ENCODE measurements around the gene TMEM63B.
"Not testable (repeated sequence)": the region's sequence is repeated elsewhere in the genome, so short reads cannot be mapped to it uniquely, and the experiment has no call there.

TMEM63B gene

GRCh38 chr6:44144536-44144935, 17.2 kb downstream of the TMEM63B start:
- H3K36me3 ChIP-seq (ENCODE audit: control insufficient read depth in 1 of 2, insufficient read depth in 2 of 2, low read length in 2 of 2) = peaks cover 50 to 59% of the 10 kb centered on the region in 2 donors
- H3K4me3 ChIP-seq (ENCODE audit: low read depth in 1 of 2, low read length in 2 of 2); H3K27me3 ChIP-seq (ENCODE audit: control insufficient read depth in 1 of 2, insufficient read depth in 2 of 2, low read length in 2 of 2); H3K27ac ChIP-seq (ENCODE audit: low read depth, low read length); H3K9ac ChIP-seq (ENCODE audit: low read depth in 1 of 2, low read length in 2 of 2); H3K4me1 ChIP-seq (ENCODE audit: control insufficient read depth in 1 of 2, insufficient read depth in 2 of 2, low read length in 2 of 2); H3K9me3 ChIP-seq (ENCODE audit: control insufficient read depth in 1 of 2, low read length in 2 of 2): not testable (repeated sequence)

DNA sequence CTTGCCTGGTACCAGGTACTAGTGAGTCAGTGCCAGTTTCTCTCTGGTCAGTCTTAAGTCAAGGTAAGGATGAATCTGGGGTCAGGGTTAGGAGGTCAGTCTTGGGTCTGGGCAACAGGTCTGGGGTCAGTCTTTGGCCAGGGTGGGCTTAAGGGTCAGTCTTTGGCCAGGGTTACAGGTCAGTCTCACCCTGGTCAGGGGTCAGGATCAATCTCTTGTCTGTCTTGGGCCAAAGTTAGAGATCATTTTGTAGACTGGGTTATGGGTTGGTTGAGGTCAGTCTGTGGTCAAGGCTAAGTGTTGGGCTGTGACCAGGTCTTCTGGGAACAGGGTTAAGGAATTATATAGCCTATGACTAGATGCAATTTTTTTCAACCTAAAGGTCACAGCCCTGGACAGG, 18.5 kb downstream of the TMEM63B start:
- Histone ChIP-seq H3K27me3 (ENCODE audit: control insufficient read depth in 1 of 2, insufficient read depth in 2 of 2, low read length in 2 of 2) (no peaks in the 10 kb centered on the region), H3K36me3 (ENCODE audit: control insufficient read depth in 1 of 2, insufficient read depth in 2 of 2, low read length in 2 of 2) (peaks cover 42 to 53% of the 10 kb centered on the region in 2 donors), H3K4me3 (ENCODE audit: low read depth in 1 of 2, low read length in 2 of 2) (no peak overlapping the region)

GRCh38 chr6:44146685-44147084, 19.3 kb downstream of the TMEM63B start:
- Histone ChIP-seq H3K36me3 (ENCODE audit: control insufficient read depth in 1 of 2, insufficient read depth in 2 of 2, low read length in 2 of 2) (peaks cover 38 to 46% of the 10 kb centered on the region in 2 donors), H3K9ac (ENCODE audit: low read depth in 1 of 2, low read length in 2 of 2) (no peak overlapping the region), H3K9me3 (ENCODE audit: control insufficient read depth in 1 of 2, low read length in 2 of 2) (no peaks in the 10 kb centered on the region), H3K27ac (ENCODE audit: low read depth, low read length) (no peak overlapping the region), H3K4me1 (ENCODE audit: control insufficient read depth in 1 of 2, insufficient read depth in 2 of 2, low read length in 2 of 2) (peaks cover 0 to 2% of the 10 kb centered on the region in 2 donors), H3K4me3 (ENCODE audit: low read depth in 1 of 2, low read length in 2 of 2) (no peak overlapping the region), H3K27me3 (ENCODE audit: control insufficient read depth in 1 of 2, insufficient read depth in 2 of 2, low read length in 2 of 2) (no peaks in the 10 kb centered on the region)

More for the DNA sequence above, 18.5 kb downstream of the TMEM63B start:
- Histone ChIP-seq H3K9ac (ENCODE audit: low read depth in 1 of 2, low read length in 2 of 2) (no peak overlapping the region), H3K9me3 (ENCODE audit: control insufficient read depth in 1 of 2, low read length in 2 of 2) (no peaks in the 10 kb centered on the region), H3K27ac (ENCODE audit: low read depth, low read length) (no peak overlapping the region), H3K4me1 (ENCODE audit: control insufficient read depth in 1 of 2, insufficient read depth in 2 of 2, low read length in 2 of 2) (no peaks in the 10 kb centered on the region)

- Histone ChIP-seq H3K4me3 (ENCODE audit: low read depth in 1 of 2, low read length in 2 of 2) (no peak overlapping the region), H3K36me3 (ENCODE audit: control insufficient read depth in 1 of 2, insufficient read depth in 2 of 2, low read length in 2 of 2) (peaks cover 38 to 44% of the 10 kb centered on the region in 2 donors), H3K9me3 (ENCODE audit: control insufficient read depth in 1 of 2, low read length in 2 of 2) (no peaks in the 10 kb centered on the region), H3K27me3 (ENCODE audit: control insufficient read depth in 1 of 2, insufficient read depth in 2 of 2, low read length in 2 of 2) (no peaks in the 10 kb centered on the region), H3K27ac (ENCODE audit: low read depth, low read length) (no peak overlapping the region), H3K4me1 (ENCODE audit: control insufficient read depth in 1 of 2, insufficient read depth in 2 of 2, low read length in 2 of 2) (peaks cover 0 to 5% of the 10 kb centered on the region in 2 donors), H3K9ac (ENCODE audit: low read depth in 1 of 2, low read length in 2 of 2) (no peak overlapping the region)
Observed at GRCh38 chr6:44147256-44147655, 19.9 kb downstream of the TMEM63B start.

DNA sequence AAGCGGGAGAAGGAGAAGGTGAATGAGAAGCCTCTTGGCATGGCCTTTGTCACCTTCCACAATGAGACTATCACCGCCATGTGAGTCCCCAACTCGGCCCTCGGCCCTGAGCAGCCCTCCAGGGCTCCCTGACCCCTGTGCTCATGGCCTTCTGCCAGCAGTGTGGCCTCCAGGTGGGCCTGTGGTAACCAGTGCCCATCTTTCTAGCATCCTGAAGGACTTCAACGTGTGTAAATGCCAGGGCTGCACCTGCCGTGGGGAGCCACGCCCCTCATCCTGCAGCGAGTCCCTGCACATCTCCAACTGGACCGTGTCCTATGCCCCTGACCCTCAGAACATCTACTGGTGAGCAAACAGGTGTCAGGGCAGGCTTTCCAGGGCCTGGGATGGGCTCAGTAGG, 21.0 kb downstream of the TMEM63B start:
- H3K9ac ChIP-seq (ENCODE audit: low read depth in 1 of 2, low read length in 2 of 2) = no peak overlapping the region
- no peaks in the 10 kb centered on the region for H3K9me3 ChIP-seq (ENCODE audit: control insufficient read depth in 1 of 2, low read length in 2 of 2)
- no peak overlapping the region for H3K4me3 ChIP-seq (ENCODE audit: low read depth in 1 of 2, low read length in 2 of 2)
- peaks cover 37 to 50% of the 10 kb centered on the region in 2 donors for H3K36me3 ChIP-seq (ENCODE audit: control insufficient read depth in 1 of 2, insufficient read depth in 2 of 2, low read length in 2 of 2)
- no peak overlapping the region for H3K27ac ChIP-seq (ENCODE audit: low read depth, low read length)
- no peaks in the 10 kb centered on the region for H3K27me3 ChIP-seq (ENCODE audit: control insufficient read depth in 1 of 2, insufficient read depth in 2 of 2, low read length in 2 of 2)
- H3K4me1 ChIP-seq (ENCODE audit: control insufficient read depth in 1 of 2, insufficient read depth in 2 of 2, low read length in 2 of 2) = peaks cover 0 to 5% of the 10 kb centered on the region in 2 donors

GRCh38 chr6:44149369-44150012, 22.1 kb downstream of the TMEM63B start:
- Histone ChIP-seq H3K27me3 (ENCODE audit: control insufficient read depth in 1 of 2, insufficient read depth in 2 of 2, low read length in 2 of 2) (no peaks in the 10 kb centered on the region), H3K9ac (ENCODE audit: low read depth in 1 of 2, low read length in 2 of 2) (no peak overlapping the region), H3K36me3 (ENCODE audit: control insufficient read depth in 1 of 2, insufficient read depth in 2 of 2, low read length in 2 of 2) (peaks cover 27 to 46% of the 10 kb centered on the region in 2 donors), H3K9me3 (ENCODE audit: control insufficient read depth in 1 of 2, low read length in 2 of 2) (no peaks in the 10 kb centered on the region), H3K4me3 (ENCODE audit: low read depth in 1 of 2, low read length in 2 of 2) (no peak overlapping the region), H3K27ac (ENCODE audit: low read depth, low read length) (no peak overlapping the region), H3K4me1 (ENCODE audit: control insufficient read depth in 1 of 2, insufficient read depth in 2 of 2, low read length in 2 of 2) (peaks cover 0 to 5% of the 10 kb centered on the region in 2 donors)

GRCh38 chr6:44150317-44150917, 23.1 kb downstream of the TMEM63B start:
- H3K27ac ChIP-seq (ENCODE audit: low read depth, low read length) = no peak overlapping the region
- no peaks in the 10 kb centered on the region for H3K9me3 ChIP-seq (ENCODE audit: control insufficient read depth in 1 of 2, low read length in 2 of 2)
- H3K36me3 ChIP-seq (ENCODE audit: control insufficient read depth in 1 of 2, insufficient read depth in 2 of 2, low read length in 2 of 2) = peaks cover 27 to 46% of the 10 kb centered on the region in 2 donors
- no peak overlapping the region for H3K4me3 ChIP-seq (ENCODE audit: low read depth in 1 of 2, low read length in 2 of 2)
- H3K4me1 ChIP-seq (ENCODE audit: control insufficient read depth in 1 of 2, insufficient read depth in 2 of 2, low read length in 2 of 2) = peaks cover 0 to 5% of the 10 kb centered on the region in 2 donors
- no peaks in the 10 kb centered on the region for H3K27me3 ChIP-seq (ENCODE audit: control insufficient read depth in 1 of 2, insufficient read depth in 2 of 2, low read length in 2 of 2)
- no peak overlapping the region for H3K9ac ChIP-seq (ENCODE audit: low read depth in 1 of 2, low read length in 2 of 2)

GRCh38 chr6:44151348-44152108, 24.2 kb downstream of the TMEM63B start:
- Histone ChIP-seq H3K4me3 (ENCODE audit: low read depth in 1 of 2, low read length in 2 of 2) (peak overlapping the region in 1 of 2 donors; percentile 36), H3K36me3 (ENCODE audit: control insufficient read depth in 1 of 2, insufficient read depth in 2 of 2, low read length in 2 of 2) (peaks cover 27 to 46% of the 10 kb centered on the region in 2 donors), H3K27me3 (ENCODE audit: control insufficient read depth in 1 of 2, insufficient read depth in 2 of 2, low read length in 2 of 2) (no peaks in the 10 kb centered on the region), H3K9me3 (ENCODE audit: control insufficient read depth in 1 of 2, low read length in 2 of 2) (no peaks in the 10 kb centered on the region), H3K9ac (ENCODE audit: low read depth in 1 of 2, low read length in 2 of 2) (no peak overlapping the region), H3K4me1 (ENCODE audit: control insufficient read depth in 1 of 2, insufficient read depth in 2 of 2, low read length in 2 of 2) (peaks cover 5 to 11% of the 10 kb centered on the region in 2 donors), H3K27ac (ENCODE audit: low read depth, low read length) (no peak overlapping the region)

GRCh38 chr6:44152109-44152461, 24.7 kb downstream of the TMEM63B start:
- H3K27me3 ChIP-seq (ENCODE audit: control insufficient read depth in 1 of 2, insufficient read depth in 2 of 2, low read length in 2 of 2) = no peaks in the 10 kb centered on the region
- H3K4me1 ChIP-seq (ENCODE audit: control insufficient read depth in 1 of 2, insufficient read depth in 2 of 2, low read length in 2 of 2) = peaks cover 7 to 14% of the 10 kb centered on the region in 2 donors
- H3K9me3 ChIP-seq (ENCODE audit: control insufficient read depth in 1 of 2, low read length in 2 of 2) = no peaks in the 10 kb centered on the region
- H3K4me3 ChIP-seq (ENCODE audit: low read depth in 1 of 2, low read length in 2 of 2) = no peak overlapping the region
- H3K27ac ChIP-seq (ENCODE audit: low read depth, low read length) = no peak overlapping the region
- no peak overlapping the region for H3K9ac ChIP-seq (ENCODE audit: low read depth in 1 of 2, low read length in 2 of 2)
- H3K36me3 ChIP-seq (ENCODE audit: control insufficient read depth in 1 of 2, insufficient read depth in 2 of 2, low read length in 2 of 2) = peaks cover 27 to 41% of the 10 kb centered on the region in 2 donors

- Histone ChIP-seq H3K27me3 (ENCODE audit: control insufficient read depth in 1 of 2, insufficient read depth in 2 of 2, low read length in 2 of 2) (no peaks in the 10 kb centered on the region), H3K4me3 (ENCODE audit: low read depth in 1 of 2, low read length in 2 of 2) (no peak overlapping the region), H3K9me3 (ENCODE audit: control insufficient read depth in 1 of 2, low read length in 2 of 2) (no peaks in the 10 kb centered on the region), H3K4me1 (ENCODE audit: control insufficient read depth in 1 of 2, insufficient read depth in 2 of 2, low read length in 2 of 2) (peaks cover 7 to 14% of the 10 kb centered on the region in 2 donors), H3K27ac (ENCODE audit: low read depth, low read length) (no peak overlapping the region), H3K9ac (ENCODE audit: low read depth in 1 of 2, low read length in 2 of 2) (no peak overlapping the region), H3K36me3 (ENCODE audit: control insufficient read depth in 1 of 2, insufficient read depth in 2 of 2, low read length in 2 of 2) (peaks cover 23 to 37% of the 10 kb centered on the region in 2 donors)
Observed at GRCh38 chr6:44152533-44152932, 25.2 kb downstream of the TMEM63B start.

Measured in duodenal mucosa (tissue), 2 donors.